DOHH2 (cell line): ENCODE measurements around the gene WWP2.

ENCODE experiments used
- H3F3A ChIP-seq: fragments of 200-600 bp; sonication (generic), shearing (Covaris generic); 2 replicates; pipeline ENCODE4 v1.6.0; 2016; ENCODE audit warnings: antibody characterized with exemption, mild to moderate bottlenecking; ENCODE audit not compliant: control insufficient read depth, insufficient read depth
- H3K27ac ChIP-seq: fragments of 200-600 bp; sonication (generic); 2 replicates; pipeline ENCODE4 v1.5.1; 2014; ENCODE audit warnings: low read depth, mild to moderate bottlenecking, low read length, moderate library complexity
- H3K27me3 ChIP-seq: fragments of 200-600 bp; sonication (generic); 2 replicates; pipeline ENCODE4 v1.6.1; 2014; ENCODE audit warnings: mild to moderate bottlenecking, low read length, mixed read lengths; ENCODE audit not compliant: control insufficient read depth
- H3K36me3 ChIP-seq: fragments of 200-600 bp; sonication (generic); 2 replicates; pipeline ENCODE4 v1.6.1; 2014; ENCODE audit warnings: mild to moderate bottlenecking, low read length, moderate library complexity, mixed read lengths; ENCODE audit not compliant: control insufficient read depth
- H3K4me1 ChIP-seq: fragments of 200-600 bp; sonication (generic); 2 replicates; pipeline ENCODE4 v1.6.1; 2014; ENCODE audit warnings: mild to moderate bottlenecking, low read length, mixed read lengths; ENCODE audit not compliant: control insufficient read depth
- H3K4me2 ChIP-seq: fragments of 200-600 bp; sonication (generic); 2 replicates; pipeline ENCODE4 v1.6.0; 2014; ENCODE audit warnings: mild to moderate bottlenecking, low read length, moderate library complexity
- H3K4me3 ChIP-seq: fragments of 200-600 bp; sonication (generic); 2 replicates; pipeline ENCODE4 v1.5.1; 2014; ENCODE audit warnings: mild to moderate bottlenecking, low read length, mixed read lengths
- H3K79me2 ChIP-seq: fragments of 200-600 bp; sonication (generic); 2 replicates; pipeline ENCODE4 v1.6.1; 2014; ENCODE audit warnings: mild to moderate bottlenecking, low read length, mixed read lengths; ENCODE audit not compliant: control insufficient read depth
- H3K9me2 ChIP-seq: fragments of 200-600 bp; sonication (generic); replicated peaks from 2 replicates; pipeline ENCODE4 v1.6.1; 2014; ENCODE audit warnings: mild to moderate bottlenecking, low read length, mixed read lengths; ENCODE audit not compliant: control insufficient read depth
- H3K9me3 ChIP-seq: fragments of 200-600 bp; sonication (generic); 2 replicates; pipeline ENCODE4 v1.6.1; 2014; ENCODE audit warnings: antibody characterized with exemption, low read length, mixed read lengths; ENCODE audit not compliant: control insufficient read depth, insufficient read depth
- H4K20me1 ChIP-seq: fragments of 200-600 bp; sonication (generic); 2 replicates; pipeline ENCODE4 v1.6.0; 2014; ENCODE audit warnings: low read depth, mild to moderate bottlenecking, antibody characterized with exemption, low read length, moderate library complexity; ENCODE audit not compliant: control insufficient read depth, insufficient read depth
- EZH2phosphoT487 ChIP-seq: fragments of 200-600 bp; sonication (generic); IDR thresholded peaks from 2 replicates; pipeline ENCODE4 v1.6.1; 2017; ENCODE audit warnings: borderline replicate concordance, mild to moderate bottlenecking, antibody characterized with exemption, low read length, moderate library complexity, mixed read lengths
- TF ChIP-seq, protein P1 (sequence below): fragments of 200-600 bp; sonication (generic); IDR thresholded peaks from one replicate; pipeline ENCODE4 v1.5.1; 2014; ENCODE audit warnings: antibody characterized with exemption, mild to moderate bottlenecking, low read depth, low read length; ENCODE audit not compliant: poor library complexity, severe bottlenecking

The WWP2 gene

GRCh38 chr16:69763599-69763942 is 1.4 kb downstream of the WWP2 start:
- no peaks in the 10 kb centered on the region for H3K9me3 ChIP-seq
- no peaks in the 10 kb centered on the region for H3K9me2 ChIP-seq
- H3K4me2 ChIP-seq: peak overlapping the region; percentile 89
- no peaks in the 10 kb centered on the region for H3K36me3 ChIP-seq
- peak overlapping the region; percentile 88 for H3K4me3 ChIP-seq
- H3K79me2 ChIP-seq: peaks cover 65% of the 10 kb centered on the region
- peak overlapping the region; percentile 53 for H3K27ac ChIP-seq
- H3F3A ChIP-seq: peaks cover 17% of the 10 kb centered on the region
- TF ChIP-seq, protein P1, sequence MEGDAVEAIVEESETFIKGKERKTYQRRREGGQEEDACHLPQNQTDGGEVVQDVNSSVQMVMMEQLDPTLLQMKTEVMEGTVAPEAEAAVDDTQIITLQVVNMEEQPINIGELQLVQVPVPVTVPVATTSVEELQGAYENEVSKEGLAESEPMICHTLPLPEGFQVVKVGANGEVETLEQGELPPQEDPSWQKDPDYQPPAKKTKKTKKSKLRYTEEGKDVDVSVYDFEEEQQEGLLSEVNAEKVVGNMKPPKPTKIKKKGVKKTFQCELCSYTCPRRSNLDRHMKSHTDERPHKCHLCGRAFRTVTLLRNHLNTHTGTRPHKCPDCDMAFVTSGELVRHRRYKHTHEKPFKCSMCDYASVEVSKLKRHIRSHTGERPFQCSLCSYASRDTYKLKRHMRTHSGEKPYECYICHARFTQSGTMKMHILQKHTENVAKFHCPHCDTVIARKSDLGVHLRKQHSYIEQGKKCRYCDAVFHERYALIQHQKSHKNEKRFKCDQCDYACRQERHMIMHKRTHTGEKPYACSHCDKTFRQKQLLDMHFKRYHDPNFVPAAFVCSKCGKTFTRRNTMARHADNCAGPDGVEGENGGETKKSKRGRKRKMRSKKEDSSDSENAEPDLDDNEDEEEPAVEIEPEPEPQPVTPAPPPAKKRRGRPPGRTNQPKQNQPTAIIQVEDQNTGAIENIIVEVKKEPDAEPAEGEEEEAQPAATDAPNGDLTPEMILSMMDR: no peak
- no peak for TF ChIP-seq EZH2phosphoT487
- no peaks in the 10 kb centered on the region for H3K27me3 ChIP-seq
- H3K4me1 ChIP-seq: peaks cover 21% of the 10 kb centered on the region
- no peaks in the 10 kb centered on the region for H4K20me1 ChIP-seq

DNA sequence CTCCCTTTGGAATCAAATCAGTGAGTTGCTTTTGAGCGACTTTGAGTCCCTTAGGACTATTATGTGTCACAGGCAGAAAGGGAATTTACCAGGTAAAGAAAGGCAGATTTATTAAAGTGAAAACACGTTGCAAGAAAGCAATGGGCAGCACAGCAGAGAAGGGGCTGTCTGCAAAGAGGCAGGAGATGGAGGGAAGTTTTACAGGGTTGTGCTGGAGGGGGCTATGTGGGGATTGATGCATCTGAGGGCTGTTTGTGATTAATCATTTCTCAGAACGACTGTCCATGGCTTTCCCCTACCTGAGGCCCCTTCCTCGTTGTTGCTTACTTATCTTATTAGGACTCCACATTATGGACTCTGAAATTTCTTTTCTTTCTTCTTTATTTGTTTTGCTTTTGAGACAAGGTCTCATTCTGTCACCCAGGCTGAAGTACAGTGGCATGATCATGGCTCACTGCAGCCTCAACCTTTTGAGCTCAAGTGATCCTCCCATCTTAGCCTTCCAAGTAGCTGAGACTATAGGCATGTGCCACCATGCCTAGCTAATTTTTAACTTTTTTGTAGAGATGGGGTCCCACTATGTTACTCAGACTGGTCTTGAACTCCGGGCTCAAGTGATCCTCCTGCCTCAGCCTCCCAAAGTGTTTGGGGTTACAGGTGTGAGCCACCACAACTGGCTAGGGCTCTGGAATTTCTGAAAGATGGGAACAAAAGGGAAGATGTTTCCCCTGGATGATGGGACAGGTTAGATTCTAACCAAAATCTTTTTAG is 5.5 kb downstream of the WWP2 start:
- Histone ChIP-seq H3K36me3 (no peaks in the 10 kb centered on the region), H4K20me1 (no peaks in the 10 kb centered on the region), H3K9me2 (no peaks in the 10 kb centered on the region), H3K4me1 (peaks cover 27% of the 10 kb centered on the region), H3K27ac (no peak overlapping the region), H3K4me2 (no peak overlapping the region), H3K9me3 (no peaks in the 10 kb centered on the region), H3F3A (peaks cover 12% of the 10 kb centered on the region), H3K4me3 (no peak overlapping the region), H3K27me3 (no peaks in the 10 kb centered on the region), H3K79me2 (peaks cover 96% of the 10 kb centered on the region)
- TF ChIP-seq, protein P1: no peak

DNA sequence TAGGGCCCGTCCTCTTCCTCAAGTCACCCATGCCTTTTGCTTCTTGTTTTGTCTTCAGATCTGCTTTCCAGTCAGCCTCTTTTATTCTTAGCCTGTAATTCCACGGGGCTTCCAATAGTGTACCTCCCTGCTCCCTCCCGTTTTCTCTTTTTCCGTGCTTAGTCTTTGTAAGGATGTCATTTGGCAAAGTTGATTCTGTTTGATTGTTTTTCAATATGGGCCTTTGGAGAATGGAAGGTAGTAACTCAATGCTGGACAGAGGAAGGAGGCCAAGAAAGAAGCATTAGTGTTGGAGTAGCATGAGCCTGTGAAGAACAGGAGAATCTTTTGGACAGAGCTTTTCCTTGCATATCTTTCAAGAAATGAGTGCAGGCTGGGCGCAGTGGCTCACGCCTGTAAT is 6.5 kb downstream of the WWP2 start:
- Histone ChIP-seq H3K9me3 (no peaks in the 10 kb centered on the region), H3K4me2 (no peak overlapping the region), H3K4me3 (no peak overlapping the region), H4K20me1 (no peaks in the 10 kb centered on the region), H3K79me2 (peaks cover 96% of the 10 kb centered on the region), H3K27ac (no peak overlapping the region), H3K36me3 (no peaks in the 10 kb centered on the region), H3K9me2 (no peaks in the 10 kb centered on the region), H3F3A (peaks cover 2% of the 10 kb centered on the region), H3K4me1 (peaks cover 30% of the 10 kb centered on the region), H3K27me3 (no peaks in the 10 kb centered on the region)
- TF ChIP-seq EZH2phosphoT487: no peak
- TF ChIP-seq, protein P1: no peak
